GM18861 (cell line): Measurements from ENCODE around the gene MACROD2.

Experiments used
- ATAC-seq: cut with Tn5 transposase; IDR thresholded peaks from one replicate; pipeline ENCODE4 v1.9.1; 2021; ENCODE audit not compliant: unreplicated experiment

The MACROD2 gene

DNA sequence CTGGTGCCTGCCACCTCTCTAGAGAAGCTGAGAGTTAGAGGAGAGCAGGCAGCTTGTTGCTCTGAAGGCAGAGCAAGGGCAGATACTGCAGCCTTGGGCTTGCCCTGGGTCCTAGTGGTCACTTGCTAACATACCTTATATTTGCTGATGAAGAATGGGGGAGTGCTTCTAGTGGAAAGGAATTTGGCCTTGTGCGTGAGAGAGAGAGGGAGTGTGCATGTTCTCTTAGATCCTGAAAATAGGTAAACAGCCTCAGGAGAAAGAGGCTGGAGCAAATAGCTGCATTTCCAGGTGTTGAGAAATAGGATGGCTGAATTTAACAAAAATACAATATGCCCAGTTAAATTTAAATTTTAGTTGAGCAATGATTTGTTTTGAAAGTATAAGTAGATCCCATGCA is 1066.6 kb downstream of the MACROD2 start:
- no peak for ATAC-seq

DNA sequence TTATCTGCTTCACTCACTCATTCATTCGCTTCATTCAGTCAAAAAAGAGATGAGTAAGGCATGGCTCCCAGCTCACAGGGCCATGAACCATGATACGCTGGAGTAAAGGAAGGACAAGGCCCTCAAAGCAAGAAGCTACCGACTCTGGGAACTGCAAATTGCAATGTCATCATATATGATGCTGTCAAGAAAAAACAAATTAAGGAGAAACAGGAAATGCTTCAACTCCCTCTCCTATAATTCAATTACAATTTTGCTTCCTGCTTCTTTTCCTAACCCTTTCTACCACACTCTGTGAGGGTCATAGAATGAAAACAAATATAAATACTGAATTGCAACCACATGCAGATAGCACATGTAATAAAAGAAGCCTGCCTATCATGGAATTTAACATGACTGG is 1067.8 kb downstream of the MACROD2 start:
- no peak for ATAC-seq

DNA sequence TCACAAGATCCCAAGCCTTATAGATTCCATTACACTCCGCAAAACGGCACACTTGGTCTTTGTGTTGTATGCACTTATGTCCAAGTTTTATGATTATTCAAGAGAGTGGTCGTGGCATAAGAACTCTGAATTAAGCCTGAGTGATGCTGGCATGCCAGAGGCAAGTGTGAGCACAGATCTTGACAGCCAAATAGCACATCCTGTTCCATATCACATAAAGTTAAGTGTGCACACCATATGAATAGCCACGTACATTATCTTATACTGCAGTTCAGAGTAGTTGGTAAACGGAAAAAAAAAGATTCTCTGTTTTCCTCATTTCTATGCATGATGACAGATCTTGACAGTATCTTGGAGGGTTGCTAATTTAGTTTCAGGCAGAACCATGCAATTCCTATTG is 1069.4 kb downstream of the MACROD2 start:
- no peak for ATAC-seq

GRCh38 chr20:15065794-15066193 is 1070.5 kb downstream of the MACROD2 start:
- ATAC-seq: no peak

GRCh38 chr20:15068486-15068885 is 1073.2 kb downstream of the MACROD2 start:
- ATAC-seq: no peak

DNA sequence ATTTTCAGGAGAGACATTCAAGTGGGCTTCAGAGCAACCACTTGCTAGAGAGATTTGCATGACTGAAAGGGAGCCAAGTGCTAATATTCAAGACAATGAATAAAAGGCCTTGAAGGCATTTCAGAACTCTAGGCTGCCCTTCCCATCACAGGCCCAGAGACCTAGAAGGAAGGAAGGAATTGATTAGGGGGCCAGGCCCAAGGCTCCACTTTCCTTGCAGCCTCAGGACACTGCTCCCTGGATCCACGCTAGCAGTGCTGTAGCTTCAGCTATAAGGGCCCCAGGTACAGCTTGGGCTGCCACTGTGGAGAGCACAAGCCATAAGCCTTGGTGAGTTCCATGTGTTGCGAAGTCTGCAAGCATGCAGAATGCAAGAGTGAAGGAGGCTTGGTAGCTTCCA is 1074.0 kb downstream of the MACROD2 start:
- no peak for ATAC-seq

DNA sequence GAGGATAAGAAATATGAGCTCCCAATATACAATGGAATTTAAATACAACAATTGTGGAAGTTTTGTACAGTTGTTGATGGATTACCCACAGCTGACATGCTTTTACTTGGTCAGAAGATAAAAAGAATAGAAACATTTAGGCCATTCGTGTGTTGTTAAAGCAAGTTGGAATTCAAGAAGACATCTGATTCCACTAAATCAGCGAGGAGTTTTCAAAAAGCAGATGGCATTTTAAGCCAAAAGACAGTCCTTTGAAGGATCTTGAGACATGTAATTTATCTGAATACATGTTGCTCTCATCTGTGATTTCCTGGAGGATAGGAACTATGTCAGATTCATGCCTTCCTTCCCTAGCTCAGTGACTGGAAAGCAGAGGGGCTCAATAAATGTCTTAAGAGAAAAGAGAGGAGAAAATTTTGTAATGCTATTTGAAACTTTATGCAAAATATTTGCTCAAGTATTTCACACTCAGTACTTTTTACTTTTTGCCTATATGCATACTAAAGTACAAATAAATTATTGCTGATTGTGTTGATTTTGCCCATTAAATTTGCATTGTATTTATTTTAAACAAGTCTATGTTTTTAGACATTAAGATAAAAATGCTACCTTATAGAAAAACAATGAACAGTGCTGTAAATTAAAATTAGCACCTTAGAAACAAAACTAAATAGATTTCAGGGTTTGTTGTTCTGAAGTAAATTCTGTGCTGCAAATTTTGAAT is 1075.9 kb downstream of the MACROD2 start:
- no peak for ATAC-seq

DNA sequence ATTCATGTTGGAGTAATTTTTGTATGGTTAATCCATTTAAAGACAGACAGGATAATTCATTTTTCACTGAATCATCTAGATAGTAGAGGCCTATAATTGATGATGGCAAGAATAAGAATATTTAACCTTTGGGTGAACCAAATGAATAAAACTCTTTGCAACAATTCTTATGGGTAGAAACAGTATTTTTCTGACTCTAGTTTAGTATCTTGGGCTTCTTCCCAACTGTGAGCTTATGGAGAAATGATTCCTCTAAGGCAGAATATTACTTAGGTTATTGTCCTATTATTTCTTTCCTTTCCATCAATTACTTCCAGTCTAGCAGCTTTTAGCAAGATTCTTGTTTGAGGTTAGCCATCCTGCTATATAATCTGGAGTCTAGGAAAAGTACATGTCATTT is 1077.0 kb downstream of the MACROD2 start:
- no peak for ATAC-seq

DNA sequence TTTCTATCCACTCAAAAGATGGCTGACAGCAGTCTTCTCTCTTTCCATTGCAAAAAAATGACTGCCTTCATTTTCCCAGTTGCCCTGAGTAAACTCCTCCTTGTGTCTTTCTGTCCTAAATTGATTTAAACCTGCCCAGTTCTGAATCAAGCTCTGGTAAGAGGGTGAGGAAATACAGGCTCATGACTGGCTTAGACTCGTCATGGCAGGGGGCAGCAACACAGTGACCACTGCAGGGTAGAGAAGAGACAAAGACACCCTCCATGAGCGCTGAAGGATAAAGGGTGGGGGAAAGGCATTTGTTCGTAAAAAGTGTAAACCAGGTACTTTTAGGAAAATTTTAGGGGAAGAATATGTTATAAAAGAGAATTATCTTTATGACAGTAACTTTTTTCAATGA is 1080.3 kb downstream of the MACROD2 start:
- no peak for ATAC-seq

- no peak for ATAC-seq
These were observed 1081.5 kb downstream of the MACROD2 start for GRCh38 chr20:15076785-15077184.

DNA sequence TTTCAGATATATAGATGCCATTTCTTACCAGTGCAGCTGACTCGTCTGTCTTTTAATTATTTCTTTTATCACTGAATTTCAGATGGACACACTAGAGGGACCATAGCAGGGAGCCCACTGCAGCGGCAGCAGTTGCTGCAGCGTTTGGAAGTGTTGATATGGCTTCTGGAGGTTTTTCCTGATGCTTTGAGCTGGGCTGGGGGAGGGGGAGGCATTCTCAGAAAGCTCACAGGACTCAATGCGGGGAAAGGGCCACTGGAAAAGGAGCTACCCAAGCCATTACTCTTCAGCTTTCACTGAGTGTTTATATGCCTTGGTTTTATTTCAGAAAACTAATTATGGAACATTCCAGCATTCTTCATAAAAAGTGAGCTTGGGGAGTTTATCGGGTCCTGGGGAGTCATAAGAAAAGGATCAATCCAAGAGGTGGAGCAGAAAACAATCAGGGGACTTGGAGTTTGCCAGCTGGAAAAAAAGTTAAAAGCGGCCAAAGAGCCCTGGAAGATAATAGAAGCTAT is 1082.5 kb downstream of the MACROD2 start:
- ATAC-seq: no peak

GRCh38 chr20:15079594-15080340 is 1084.5 kb downstream of the MACROD2 start:
- no peak for ATAC-seq

- no peak for ATAC-seq
These were observed 1085.9 kb downstream of the MACROD2 start for GRCh38 chr20:15081261-15081660.

DNA sequence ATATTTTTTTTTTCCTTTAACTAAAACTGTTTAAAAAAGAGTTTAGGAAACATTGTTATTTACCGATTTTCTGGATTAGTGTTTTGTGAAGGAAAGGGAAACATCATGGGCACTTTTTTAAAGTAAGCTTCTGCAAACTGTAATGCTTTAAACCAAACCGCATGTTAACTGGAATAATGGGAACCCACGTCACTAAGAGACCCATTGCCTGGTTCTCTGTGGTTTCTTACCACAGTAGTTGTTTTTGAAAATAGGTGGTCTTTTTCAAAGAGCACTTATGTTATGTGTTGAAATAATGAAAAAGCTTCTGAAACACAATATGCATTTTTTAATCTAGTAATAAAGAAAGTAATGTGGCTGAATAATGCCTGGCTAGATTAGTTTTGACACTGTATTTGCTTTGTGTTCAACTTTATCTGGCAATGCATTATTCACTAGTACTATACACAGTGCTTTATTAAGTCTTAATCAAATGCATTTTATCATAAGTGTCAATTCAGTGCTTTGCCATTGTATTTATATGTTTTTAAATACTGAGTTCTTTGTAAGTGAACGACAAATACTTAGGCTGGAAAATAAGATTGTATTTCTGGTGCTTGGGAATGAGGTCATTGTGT is 1096.2 kb downstream of the MACROD2 start:
- no peak for ATAC-seq

DNA sequence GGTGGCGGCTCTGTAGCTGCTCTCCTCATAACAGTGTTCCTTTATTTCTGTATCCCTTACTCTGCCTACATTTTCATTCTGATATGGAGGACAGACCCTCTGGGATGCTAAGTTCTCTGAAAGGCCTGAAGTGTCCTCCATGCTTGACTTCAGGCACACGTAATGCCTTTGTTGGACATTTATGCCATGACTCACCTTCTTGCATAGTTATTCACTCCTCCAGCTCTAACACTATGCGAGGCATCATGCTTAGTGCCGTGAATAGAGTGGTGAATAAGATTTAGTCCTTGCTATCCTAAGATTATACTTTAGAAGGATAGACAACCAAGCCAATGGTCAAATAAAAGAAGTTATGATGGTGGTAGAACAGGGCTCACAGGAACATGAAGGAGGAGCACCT is 1103.0 kb downstream of the MACROD2 start:
- no peak for ATAC-seq

DNA sequence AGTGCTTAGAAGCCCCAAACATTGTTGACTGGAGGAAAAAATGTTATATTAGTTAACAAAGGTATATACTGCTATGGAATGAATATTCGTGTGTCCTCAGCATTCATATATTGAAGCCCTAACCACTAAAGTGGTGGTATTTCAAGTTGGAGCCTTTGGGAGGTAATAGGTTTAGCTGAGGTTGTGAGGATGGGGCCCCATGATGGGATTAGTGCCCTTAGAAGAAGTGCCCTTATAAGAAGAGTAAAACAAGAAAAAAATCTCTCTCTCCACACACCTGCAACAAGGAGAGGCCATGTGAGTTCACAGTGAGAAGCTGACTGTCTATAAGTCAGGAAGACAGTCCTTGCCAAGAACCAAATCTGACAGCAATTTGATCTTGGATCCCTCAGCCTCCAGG is 1103.8 kb downstream of the MACROD2 start:
- ATAC-seq: no peak

DNA sequence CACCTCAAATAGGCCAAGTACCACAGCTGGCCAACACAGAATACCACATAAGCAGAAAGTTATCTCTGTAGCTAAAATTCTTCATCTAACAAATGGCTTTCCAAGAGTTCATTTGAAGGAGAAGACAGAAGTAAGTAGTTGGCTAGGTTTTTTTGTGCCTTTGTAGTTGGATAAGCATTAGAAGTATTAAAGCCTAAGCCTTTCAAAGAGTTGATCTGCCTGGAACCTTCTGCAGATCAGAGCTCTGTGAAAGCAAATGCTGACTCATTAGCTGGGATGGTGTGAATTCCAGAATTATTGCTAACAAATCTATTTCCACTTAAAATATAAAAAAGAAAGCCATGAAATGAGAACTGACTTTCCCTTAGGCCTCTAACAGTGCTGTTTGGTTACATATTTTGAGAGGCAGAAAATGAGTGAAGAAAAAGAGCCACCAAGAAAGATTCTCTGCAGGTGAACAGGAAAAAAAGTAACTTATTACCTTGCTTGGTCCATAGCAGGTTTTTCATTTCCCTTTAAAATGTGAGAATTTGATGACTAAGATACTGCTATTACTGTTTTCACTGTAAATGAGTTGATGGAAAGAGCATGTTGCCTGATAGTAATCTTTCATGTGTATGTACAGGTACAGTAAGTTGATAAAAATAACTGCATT is 1105.3 kb downstream of the MACROD2 start:
- no peak for ATAC-seq

GRCh38 chr20:15107931-15108330 is 1112.6 kb downstream of the MACROD2 start:
- ATAC-seq: no peak

- ATAC-seq: no peak
These were observed 1114.2 kb downstream of the MACROD2 start for GRCh38 chr20:15109494-15109893.

- ATAC-seq: no peak
These were observed 1116.3 kb downstream of the MACROD2 start for GRCh38 chr20:15111654-15112053.

GRCh38 chr20:15113144-15113773 is 1117.9 kb downstream of the MACROD2 start:
- ATAC-seq: no peak
